AG20443 (cell line): ENCODE data around the gene GTSE1.

Experiments used
- DNase-seq: peaks from one replicate; pipeline ENCODE4 v3.0.0; 2012; ENCODE audit warnings: low spot score, mixed read lengths

Gene GTSE1

DNA sequence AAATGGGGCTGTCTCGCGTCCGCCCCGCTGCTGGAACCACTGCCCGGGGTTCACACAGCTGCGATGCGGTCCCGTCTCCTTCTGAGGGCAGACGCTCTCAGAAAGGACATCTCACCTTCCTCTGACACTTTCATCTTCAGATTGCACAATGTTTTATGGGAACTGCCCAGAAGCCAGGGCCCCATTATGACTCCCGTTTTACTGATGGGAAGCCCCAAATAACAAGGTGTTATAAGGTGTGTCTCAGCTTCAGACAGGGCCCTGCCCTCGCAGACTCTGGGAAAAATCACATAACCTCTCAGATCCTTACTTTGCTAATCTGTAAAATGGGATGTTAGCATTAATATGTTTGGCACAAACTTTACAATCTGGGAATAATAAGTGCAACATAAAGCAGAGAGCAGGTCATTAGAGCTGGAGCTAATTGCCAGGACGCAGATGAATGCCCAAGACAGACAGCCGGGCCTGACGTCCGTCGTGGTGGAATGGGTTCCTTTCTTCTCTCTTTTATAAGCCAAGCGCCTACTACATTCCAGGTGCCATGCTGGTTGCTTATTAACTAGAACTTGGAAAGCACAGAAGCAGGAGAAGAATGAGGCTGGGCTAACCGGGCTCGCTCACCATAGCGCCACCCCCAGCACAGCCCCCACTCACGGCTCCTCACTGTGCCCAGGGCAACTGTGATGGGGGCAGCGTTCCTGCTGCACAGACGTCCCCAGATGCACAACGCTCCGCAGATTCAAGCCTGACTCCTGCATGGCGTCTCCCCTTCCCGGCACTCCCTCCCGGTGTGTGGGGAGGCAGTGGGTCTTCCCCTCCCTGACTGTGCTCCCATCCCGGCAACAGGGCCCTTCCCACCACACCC, 82.6 kb downstream of the GTSE1 start:
- no peak for DNase-seq

DNA sequence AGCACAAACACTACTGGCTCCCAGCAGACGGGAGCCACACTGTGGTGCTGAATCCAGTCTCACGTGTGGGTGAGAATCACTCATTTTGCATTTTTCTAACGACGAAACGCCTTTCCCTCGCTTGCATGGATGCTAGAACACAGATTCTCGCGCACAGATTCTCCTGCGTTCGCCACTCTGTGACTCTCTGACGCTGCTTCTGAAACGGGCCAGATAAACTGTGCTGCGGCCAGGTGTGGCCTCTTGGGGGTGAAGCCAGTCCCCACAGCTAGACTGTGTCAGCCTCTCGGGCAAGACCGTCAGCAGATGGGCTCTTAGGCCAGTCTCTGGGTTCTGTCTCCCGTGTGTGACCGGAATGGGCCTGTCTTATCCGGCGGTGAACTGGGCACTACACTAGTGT, 83.4 kb downstream of the GTSE1 start:
- DNase-seq, result no peak
